Measurements from ENCODE around the gene ZER1.

DNA sequence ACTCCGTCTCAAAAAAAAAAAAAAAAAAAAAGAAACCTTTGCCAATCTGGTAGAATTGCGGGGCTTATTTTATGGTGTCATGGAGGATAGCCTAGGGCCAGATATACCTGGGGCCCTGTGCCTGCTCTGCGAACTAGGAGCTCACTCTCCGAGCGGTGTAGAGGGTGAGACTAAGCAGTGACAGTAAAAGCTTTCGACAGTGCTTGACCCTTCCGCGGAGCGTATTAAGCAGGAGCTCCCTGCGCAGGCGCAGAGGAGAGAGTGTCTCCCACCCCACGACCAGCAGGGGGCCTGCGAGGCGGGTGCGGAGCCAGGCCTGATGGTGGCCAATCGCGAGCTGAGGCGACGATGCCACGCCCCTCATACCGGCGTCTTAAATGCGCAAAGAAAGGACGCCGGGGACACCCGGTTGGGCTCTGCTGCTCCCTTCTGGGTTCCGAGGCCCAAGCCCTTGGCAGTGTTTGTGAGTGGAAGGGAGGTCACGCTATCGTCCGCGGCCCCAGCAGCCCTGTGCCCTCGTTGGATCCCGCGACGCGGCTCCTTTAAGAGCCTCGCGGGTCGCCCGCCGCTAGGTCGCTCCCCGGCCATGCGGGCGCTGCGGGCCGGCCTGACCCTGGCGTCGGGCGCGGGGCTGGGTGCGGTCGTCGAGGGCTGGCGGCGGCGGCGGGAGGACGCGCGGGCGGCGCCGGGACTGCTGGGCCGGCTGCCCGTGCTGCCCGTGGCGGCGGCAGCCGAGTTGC is 46.5 kb upstream of the ZER1 start, which contains the start of gene ENDOG:
- TF ChIP-seq POLR2AphosphoS5 (IDR thresholded peaks at IDR 0.05) = peak; percentile 33 to 75 (median 41)
- TF ChIP-seq, protein P1, sequence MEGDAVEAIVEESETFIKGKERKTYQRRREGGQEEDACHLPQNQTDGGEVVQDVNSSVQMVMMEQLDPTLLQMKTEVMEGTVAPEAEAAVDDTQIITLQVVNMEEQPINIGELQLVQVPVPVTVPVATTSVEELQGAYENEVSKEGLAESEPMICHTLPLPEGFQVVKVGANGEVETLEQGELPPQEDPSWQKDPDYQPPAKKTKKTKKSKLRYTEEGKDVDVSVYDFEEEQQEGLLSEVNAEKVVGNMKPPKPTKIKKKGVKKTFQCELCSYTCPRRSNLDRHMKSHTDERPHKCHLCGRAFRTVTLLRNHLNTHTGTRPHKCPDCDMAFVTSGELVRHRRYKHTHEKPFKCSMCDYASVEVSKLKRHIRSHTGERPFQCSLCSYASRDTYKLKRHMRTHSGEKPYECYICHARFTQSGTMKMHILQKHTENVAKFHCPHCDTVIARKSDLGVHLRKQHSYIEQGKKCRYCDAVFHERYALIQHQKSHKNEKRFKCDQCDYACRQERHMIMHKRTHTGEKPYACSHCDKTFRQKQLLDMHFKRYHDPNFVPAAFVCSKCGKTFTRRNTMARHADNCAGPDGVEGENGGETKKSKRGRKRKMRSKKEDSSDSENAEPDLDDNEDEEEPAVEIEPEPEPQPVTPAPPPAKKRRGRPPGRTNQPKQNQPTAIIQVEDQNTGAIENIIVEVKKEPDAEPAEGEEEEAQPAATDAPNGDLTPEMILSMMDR (IDR thresholded peaks at IDR 0.05) = peak; percentile 98 to 99 (median 99)
- no peak for TF ChIP-seq POLR2A (IDR thresholded peaks at IDR 0.05)

All from breast epithelium (tissue), 3 donors.